Transverse colon (tissue), 4 donors: ENCODE measurements around the gene ANKRD65.

ENCODE experiments used
- CTCF ChIP-seq, 5 experiments: fragments of 200-600 bp in 3 of 5; fragments of 450-650 bp in 2 of 5; sonication (generic) in 3 of 5; IDR thresholded peaks; 1 replicate in 2 of 5; 2 replicates in 3 of 5; pipeline ENCODE4 v1.5.1; 2016 to 2017; ENCODE audit warnings: antibody characterized with exemption in 5 of 5, inconsistent platforms in 3 of 5, mild to moderate bottlenecking in 2 of 5, moderate library complexity in 1 of 5
- POLR2A ChIP-seq: fragments of 450-650 bp; IDR thresholded peaks from one replicate; pipeline ENCODE4 v1.6.1; 2016; ENCODE audit warnings: antibody characterized with exemption, mild to moderate bottlenecking, moderate library complexity
- POLR2AphosphoS5 ChIP-seq, 3 donors: sonication (generic); formaldehyde crosslinking; IDR thresholded peaks; one replicate each; pipeline ENCODE4 v1.6.1; 2016; ENCODE audit warnings: antibody characterized with exemption in 3 of 3

- no peak for TF ChIP-seq CTCF (IDR thresholded peaks at IDR 0.05)
- no peak for TF ChIP-seq POLR2AphosphoS5 (IDR thresholded peaks at IDR 0.05)
- TF ChIP-seq POLR2A = no peak
These were observed 17.4 kb downstream of the ANKRD65 start for GRCh38 chr1:1403653-1404052.
